Spleen (tissue), 11 donors: ENCODE data around the gene CX3CL1. TPM values are rescaled to one million over a fixed set of nuclear protein-coding genes. Genes with fewer than 3 reads are reported as not detected.
A peak's percentile ranks its signal among the peaks of the same experiment; 100 is the strongest.

ENCODE experiments used
- DNase-seq: peaks from one replicate; pipeline ENCODE4 v3.0.0-alpha.2; 2020
- H3K27ac ChIP-seq, 8 donors: fragments of 200-600 bp; sonication (generic) in 7 of 8; 1 replicate in 4 of 8; 2 replicates in 4 of 8; pipeline versions ENCODE4 v1.5.0 to v1.8.0; 2016 to 2021; ENCODE audit warnings: inconsistent platforms in 4 of 8, mild to moderate bottlenecking in 4 of 8, moderate library complexity in 1 of 8
- H3K27me3 ChIP-seq, 7 donors: fragments of 200-600 bp; sonication (generic) in 6 of 7; replicated peaks in 1 of 7; 1 replicate in 4 of 7; 2 replicates in 3 of 7; pipeline versions ENCODE4 v1.5.0 to v1.8.0; 2016 to 2021; ENCODE audit warnings: inconsistent platforms in 3 of 7, mild to moderate bottlenecking in 1 of 7
- H3K36me3 ChIP-seq, 6 donors: fragments of 200-600 bp; sonication (generic) in 5 of 6; 1 replicate in 4 of 6; 2 replicates in 2 of 6; pipeline versions ENCODE4 v1.5.0 to v1.8.0; 2016 to 2021; ENCODE audit warnings: inconsistent platforms in 2 of 6
- H3K4me1 ChIP-seq, 6 donors: fragments of 200-600 bp; sonication (generic) in 5 of 6; 1 replicate in 3 of 6; 2 replicates in 3 of 6; pipeline versions ENCODE4 v1.5.0 to v1.8.0; 2016 to 2021; ENCODE audit warnings: inconsistent platforms in 3 of 6
- H3K4me3 ChIP-seq, 8 donors: fragments of 200-600 bp; sonication (generic) in 7 of 8; 1 replicate in 4 of 8; 2 replicates in 4 of 8; pipeline versions ENCODE4 v1.5.0 to v1.8.0; 2016 to 2021; ENCODE audit warnings: inconsistent platforms in 4 of 8, mild to moderate bottlenecking in 4 of 8, moderate library complexity in 2 of 8
- H3K9me3 ChIP-seq, 8 donors: fragments of 200-600 bp; sonication (generic) in 7 of 8; 1 replicate in 4 of 8; 2 replicates in 4 of 8; pipeline versions ENCODE4 v1.5.0 to v1.8.0; 2016 to 2021; ENCODE audit warnings: inconsistent platforms in 4 of 8
- POLR2A ChIP-seq, 3 donors: fragments of 450-650 bp; IDR thresholded peaks; one replicate each; pipeline ENCODE4 v1.5.1; 2017; ENCODE audit warnings: antibody characterized with exemption in 3 of 3, mild to moderate bottlenecking in 1 of 3
- POLR2AphosphoS5 ChIP-seq, 3 donors: sonication (generic); formaldehyde crosslinking; IDR thresholded peaks; one replicate each; pipeline ENCODE4 v1.5.1; 2017; ENCODE audit warnings: antibody characterized with exemption in 3 of 3
- WGBS, 5 donors: extraction: QIAGEN DNeasy Blood & Tissue Kit in 3 of 5; methylation state at CpG; one replicate each; pipeline versions ENCODE4 v1.1.5 to v1.1.7; 2013 to 2018; 5-methylcytosine and 5-hydroxymethylcytosine counted together
- intact Hi-C: fragments of 100-400 bp; cut with DNase I; formaldehyde crosslinking; loops from one replicate; pipeline ENCODE4 v1.15.0; 2023; ENCODE audit warnings: low total_unique reads
- polyA plus RNA-seq, 3 donors: library from polyadenylated mRNA; stranded (reverse); fragments of 200-250 nt; gene quantifications; one replicate each; pipeline ENCODE4 v1.2.1, GENCODE V29; 2013
- total RNA-seq, 7 donors: library from RNA; depleted of rRNA in 3 of 7; stranded (reverse); fragments of >200 nt in 3 of 7; fragmentation: NEBNext Ultra II Directional in 4 of 7; extraction: Animal tissue kit (Norgen Biotek cat#: 25700) in 4 of 7; gene quantifications; one replicate each; pipeline versions ENCODE4 v1.1.0 to v1.2.1, GENCODE V29; 2016 to 2021
- TF ChIP-seq, protein P1 (sequence below), 11 experiments: fragments of 200-600 bp in 7 of 11; fragments of 450-650 bp in 4 of 11; sonication (generic) in 4 of 11; IDR thresholded peaks in 8 of 11; conservative IDR thresholded peaks in 3 of 11; 1 replicate in 7 of 11; 2 replicates in 4 of 11; pipeline versions ENCODE4 v1.4.0 to v1.8.0; 2016 to 2021; ENCODE audit warnings: antibody characterized with exemption in 11 of 11, inconsistent platforms in 4 of 11, mild to moderate bottlenecking in 1 of 11
- donor health status: healthy with polysubstance abuse.
- donor health status: DM: no; HTN: no; CAD: no; lungs with moderate emphysema.
- donor health status: DM: no; HTN: no; CAD: no.
- donor health status: Bipolar disorder and iron deficiency.
- donor health status: healthy.
- donor health status: DM: no; HTN: no; CAD: no.
- donor health status: DM: yes; HTN: yes; CAD: no.

CX3CL1 gene
- total and polyA plus RNA-seq, 10 donors, result 0.39 to 7.3 (median 1.6) TPM

DNA sequence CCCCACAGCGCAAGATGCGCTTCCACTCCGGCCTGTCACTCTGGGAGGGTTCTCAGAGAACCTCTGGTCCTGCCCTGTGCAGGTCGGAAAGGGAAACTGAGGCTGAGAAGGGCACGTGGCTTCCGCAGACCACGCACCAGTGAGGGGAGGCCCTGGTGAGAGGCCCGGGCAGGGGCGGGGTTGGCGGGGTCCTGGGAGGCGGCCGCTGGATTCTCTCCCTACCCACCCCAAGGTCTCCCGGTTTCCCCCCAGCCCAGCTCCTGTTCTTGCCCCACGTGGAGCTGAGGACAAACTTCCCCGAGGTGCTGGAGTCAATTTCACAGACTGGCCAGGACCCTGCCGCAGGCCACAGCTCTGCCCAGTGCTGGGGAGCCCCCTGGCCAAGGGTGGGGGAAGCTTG is 43.8 kb downstream of the CX3CL1 start:
- intact Hi-C loops, result loop anchor here (2.0 to 10.0 kb wide), 2 partner anchors 115 to 331 kb away; no protein-coding TSS in a partner anchor
- Histone ChIP-seq H3K4me3 (no peak overlapping the region), H3K4me1 (peaks cover 10 to 58% (median 41%) of the 10 kb centered on the region in 6 donors), H3K27me3 (no peaks in the 10 kb centered on the region), H3K27ac (peak overlapping the region in 1 of 8 donors; percentile 58), H3K36me3 (no peaks in the 10 kb centered on the region), H3K9me3 (no peaks in the 10 kb centered on the region)
- no peak for DNase-seq
- TF ChIP-seq, protein P1, sequence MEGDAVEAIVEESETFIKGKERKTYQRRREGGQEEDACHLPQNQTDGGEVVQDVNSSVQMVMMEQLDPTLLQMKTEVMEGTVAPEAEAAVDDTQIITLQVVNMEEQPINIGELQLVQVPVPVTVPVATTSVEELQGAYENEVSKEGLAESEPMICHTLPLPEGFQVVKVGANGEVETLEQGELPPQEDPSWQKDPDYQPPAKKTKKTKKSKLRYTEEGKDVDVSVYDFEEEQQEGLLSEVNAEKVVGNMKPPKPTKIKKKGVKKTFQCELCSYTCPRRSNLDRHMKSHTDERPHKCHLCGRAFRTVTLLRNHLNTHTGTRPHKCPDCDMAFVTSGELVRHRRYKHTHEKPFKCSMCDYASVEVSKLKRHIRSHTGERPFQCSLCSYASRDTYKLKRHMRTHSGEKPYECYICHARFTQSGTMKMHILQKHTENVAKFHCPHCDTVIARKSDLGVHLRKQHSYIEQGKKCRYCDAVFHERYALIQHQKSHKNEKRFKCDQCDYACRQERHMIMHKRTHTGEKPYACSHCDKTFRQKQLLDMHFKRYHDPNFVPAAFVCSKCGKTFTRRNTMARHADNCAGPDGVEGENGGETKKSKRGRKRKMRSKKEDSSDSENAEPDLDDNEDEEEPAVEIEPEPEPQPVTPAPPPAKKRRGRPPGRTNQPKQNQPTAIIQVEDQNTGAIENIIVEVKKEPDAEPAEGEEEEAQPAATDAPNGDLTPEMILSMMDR (IDR thresholded peaks at IDR 0.05 in 8 of 11, conservative IDR thresholded peaks at IDR 0.05 in 3 of 11), result no peak
- TF ChIP-seq POLR2AphosphoS5 (IDR thresholded peaks at IDR 0.05) (no peak), POLR2A (IDR thresholded peaks at IDR 0.05) (no peak)
- 79 to 87% (median 82%) methylated on average over 16 of the region's 16 CpGs for WGBS, 5 donors

DNA sequence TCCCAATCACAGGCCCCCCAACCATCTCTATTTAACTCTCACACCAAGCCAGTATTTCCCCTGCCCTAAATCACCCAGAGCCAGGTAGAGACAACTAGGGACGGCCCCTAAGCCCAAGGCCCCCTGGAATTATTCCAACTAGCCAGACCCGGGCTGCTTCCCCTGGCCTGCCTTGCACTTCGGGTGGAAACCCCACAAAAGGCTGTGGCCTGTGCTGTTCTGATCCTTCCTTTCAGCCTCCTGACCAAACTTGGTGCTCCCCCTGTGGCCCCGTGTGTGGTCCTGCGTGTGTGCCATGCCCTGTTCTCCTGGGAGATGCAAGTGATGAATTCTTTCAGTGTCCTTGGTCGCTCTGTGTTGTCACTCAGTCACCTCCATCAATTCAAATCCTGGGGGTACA is 47.2 kb downstream of the CX3CL1 start:
- no peaks in the 10 kb centered on the region for H3K36me3 ChIP-seq
- TF ChIP-seq POLR2AphosphoS5 (IDR thresholded peaks at IDR 0.05) (no peak), POLR2A (IDR thresholded peaks at IDR 0.05) (no peak)
- TF ChIP-seq, protein P1 (IDR thresholded peaks at IDR 0.05 in 8 of 11, conservative IDR thresholded peaks at IDR 0.05 in 3 of 11), result no peak
- DNase-seq, result no peak
- 75 to 88% (median 79%) methylated on average over 6 of the region's 6 CpGs for WGBS, 5 donors
- no peaks in the 10 kb centered on the region for H3K9me3 ChIP-seq
- no peak overlapping the region for H3K4me3 ChIP-seq
- H3K27ac ChIP-seq, result peak overlapping the region in 3 of 8 donors; percentile 37 to 59 (median 48)
- H3K4me1 ChIP-seq, result peaks cover 10 to 41% (median 26%) of the 10 kb centered on the region in 6 donors
- intact Hi-C loops, result loop anchor here (10.0 kb wide), 1 partner anchor 335 kb away; no protein-coding TSS in a partner anchor
- no peaks in the 10 kb centered on the region for H3K27me3 ChIP-seq

GRCh38 chr16:57422026-57422944 is 50.0 kb downstream of the CX3CL1 start:
- Histone ChIP-seq H3K36me3 (peaks cover 0 to 16% (median 10%) of the 10 kb centered on the region in 6 donors), H3K9me3 (no peaks in the 10 kb centered on the region), H3K4me3 (no peak overlapping the region), H3K4me1 (peaks cover 5 to 30% (median 15%) of the 10 kb centered on the region in 6 donors), H3K27me3 (no peaks in the 10 kb centered on the region), H3K27ac (peak overlapping the region in 1 of 8 donors; percentile 46)
- intact Hi-C loops, result no loop called here
- 56 to 68% (median 62%) methylated on average over 10 of the region's 10 CpGs for WGBS, 5 donors
- DNase-seq, result no peak
- TF ChIP-seq POLR2AphosphoS5 (IDR thresholded peaks at IDR 0.05) (no peak), POLR2A (IDR thresholded peaks at IDR 0.05) (no peak)
- TF ChIP-seq, protein P1 (IDR thresholded peaks at IDR 0.05 in 8 of 11, conservative IDR thresholded peaks at IDR 0.05 in 3 of 11), result peak in 7 of 11 experiments; percentile 22 to 50 (median 35)

- Histone ChIP-seq H3K27ac (no peak overlapping the region), H3K9me3 (no peaks in the 10 kb centered on the region), H3K36me3 (peaks cover 0 to 25% (median 18%) of the 10 kb centered on the region in 6 donors), H3K4me1 (peaks cover 5 to 22% (median 8%) of the 10 kb centered on the region in 6 donors), H3K4me3 (no peak overlapping the region), H3K27me3 (no peaks in the 10 kb centered on the region)
- WGBS, 5 donors, result 78 to 84% (median 80%) methylated on average over 2 of the region's 2 CpGs
- intact Hi-C loops, result no loop called here
- TF ChIP-seq POLR2AphosphoS5 (IDR thresholded peaks at IDR 0.05) (no peak), POLR2A (IDR thresholded peaks at IDR 0.05) (no peak)
- TF ChIP-seq, protein P1 (IDR thresholded peaks at IDR 0.05 in 8 of 11, conservative IDR thresholded peaks at IDR 0.05 in 3 of 11), result no peak
- no peak for DNase-seq
Measured at GRCh38 chr16:57423152-57423551, 50.9 kb downstream of the CX3CL1 start.
